H1 (cell line): ENCODE measurements around the gene COL5A2.

Experiments used
- BRCA1 ChIP-seq: IDR thresholded peaks from 2 replicates; pipeline ENCODE4 v1.6.1; 2012; ENCODE audit warnings: low read depth, low read length, improper control_type of control experiment
- CREB1 ChIP-seq: IDR thresholded peaks from 2 replicates; pipeline ENCODE4 v1.6.1; 2012; ENCODE audit warnings: inconsistent platforms
- CTCF ChIP-seq, 3 experiments: IDR thresholded peaks; 1 replicate in 2 of 3; 2 replicates in 1 of 3; pipeline versions ENCODE4 v1.5.1 to v1.6.1; 2011; ENCODE audit warnings: low read length in 3 of 3, mild to moderate bottlenecking in 3 of 3, inconsistent platforms in 2 of 3, low read depth in 1 of 3, moderate library complexity in 1 of 3; ENCODE audit not compliant: insufficient read depth in 1 of 3; ENCODE audit errors: control extremely low read depth in 1 of 3
- EP300 ChIP-seq, 2 experiments: IDR thresholded peaks; 1 replicate in 1 of 2; 2 replicates in 1 of 2; pipeline ENCODE4 v1.6.1; 2011 to 2012; ENCODE audit warnings: low read depth in 2 of 2, low read length in 2 of 2, mild to moderate bottlenecking in 2 of 2, borderline replicate concordance in 1 of 2, inconsistent platforms in 1 of 2, moderate library complexity in 1 of 2
- JUND ChIP-seq: IDR thresholded peaks from 2 replicates; pipeline ENCODE4 v1.6.1; 2011; ENCODE audit warnings: mild to moderate bottlenecking, improper control_type of control experiment, low read length
- KDM1A ChIP-seq: fragments of 200-600, 300-600 bp; sonication (generic); IDR thresholded peaks from 2 replicates; pipeline ENCODE4 v1.7.1; 2016; ENCODE audit warnings: mild to moderate bottlenecking, low read length, borderline replicate concordance
- KDM4A ChIP-seq: IDR thresholded peaks from one replicate; pipeline ENCODE4 v1.7.1; 2012; ENCODE audit warnings: low read depth, mild to moderate bottlenecking, moderate library complexity, low read length, inconsistent platforms; ENCODE audit not compliant: severe bottlenecking
- MAFK ChIP-seq: IDR thresholded peaks from 2 replicates; pipeline ENCODE4 v1.6.1; 2012; ENCODE audit warnings: low read depth, mild to moderate bottlenecking, improper control_type of control experiment, low read length
- MAX ChIP-seq: IDR thresholded peaks from 2 replicates; pipeline ENCODE4 v1.6.1; 2012; ENCODE audit warnings: inconsistent platforms
- POLR2A ChIP-seq, 2 experiments: IDR thresholded peaks; 1 replicate in 1 of 2; 2 replicates in 1 of 2; pipeline ENCODE4 v1.6.1; 2011; ENCODE audit warnings: low read depth in 2 of 2, low read length in 2 of 2, mild to moderate bottlenecking in 2 of 2; ENCODE audit errors: control extremely low read depth in 1 of 2
- POLR2AphosphoS5 ChIP-seq: IDR thresholded peaks from 2 replicates; pipeline ENCODE4 v1.6.1; 2011; ENCODE audit warnings: low read depth, low read length
- RAD21 ChIP-seq, 2 experiments: IDR thresholded peaks in 1 of 2; conservative IDR thresholded peaks in 1 of 2; 2 replicates each; pipeline ENCODE4 v1.6.1; 2011; ENCODE audit warnings: low read depth in 2 of 2, low read length in 2 of 2, improper control_type of control experiment in 1 of 2, inconsistent platforms in 1 of 2, mild to moderate bottlenecking in 1 of 2, moderate library complexity in 1 of 2
- SP1 ChIP-seq: IDR thresholded peaks from 2 replicates; pipeline ENCODE4 v1.6.1; 2011; ENCODE audit warnings: low read depth, low read length

- TF ChIP-seq CTCF (IDR thresholded peaks at IDR 0.05; ENCODE audit: control extremely low read depth in 1 of 3, insufficient read depth in 1 of 3, low read depth in 1 of 3, low read length in 3 of 3) (no peak), POLR2A (IDR thresholded peaks at IDR 0.05; ENCODE audit: control extremely low read depth in 1 of 2, low read depth in 2 of 2, low read length in 2 of 2) (no peak), MAX (no peak), CREB1 (no peak), KDM4A (no peak), JUND (no peak), EP300 (IDR thresholded peaks at IDR 0.05; ENCODE audit: borderline replicate concordance in 1 of 2, low read depth in 2 of 2, low read length in 2 of 2) (no peak), SP1 (no peak), BRCA1 (no peak), POLR2AphosphoS5 (no peak), MAFK (no peak), KDM1A (no peak), RAD21 (IDR thresholded peaks at IDR 0.05 in 1 of 2, conservative IDR thresholded peaks at IDR 0.05 in 1 of 2; ENCODE audit: low read depth in 2 of 2, low read length in 2 of 2) (no peak)
These were observed 8.7 kb upstream of the COL5A2 start for GRCh38 chr2:189188115-189188805.
